WTC11 (cell line): ENCODE results near the gene HACD2. TPM values are rescaled to one million over a fixed set of nuclear protein-coding genes. Genes with fewer than 3 reads are reported as not detected.
"Not testable (repeated sequence)": the region's sequence is repeated elsewhere in the genome, so short reads cannot be mapped to it uniquely, and the experiment has no call there.

Experiments used
- ATAC-seq: fragments of 200-7000 bp; cut with Tn5 transposase; 2 replicates; pipeline ENCODE4 v1.10.0; 2021; ENCODE audit warnings: mild to moderate bottlenecking, moderate library complexity
- CTCF ChIA-PET: fragments of 300-600 bp; sonication (Branson Sonifier 250); formaldehyde crosslinking; loops from one replicate; lab custom pipeline; 2021; ENCODE audit warnings: antibody characterized with exemption; lab: Charles Lee
- POLR2A ChIA-PET: fragments of 350-600 bp; sonication (Branson Sonifier 250); formaldehyde crosslinking; loops from one replicate; lab custom pipeline; 2021; ENCODE audit warnings: antibody characterized with exemption; lab: Charles Lee
- DNase-seq: peaks from one replicate; pipeline ENCODE4 v3.0.0; 2021; ENCODE audit warnings: low spot score
- H3K27ac Mint-ChIP-seq: 2 replicates; pipeline ENCODE4 v1.8.0; 2021; ENCODE audit warnings: mixed read lengths
- H3K27me3 Mint-ChIP-seq: 2 replicates; pipeline ENCODE4 v1.8.0; 2021; ENCODE audit warnings: low read depth, mild to moderate bottlenecking, moderate library complexity, mixed read lengths
- H3K36me3 Mint-ChIP-seq: 2 replicates; pipeline ENCODE4 v1.8.0; 2021; ENCODE audit warnings: mixed read lengths
- H3K4me1 Mint-ChIP-seq: 2 replicates; pipeline ENCODE4 v1.8.0; 2022; ENCODE audit warnings: mixed read lengths
- H3K4me3 Mint-ChIP-seq: 2 replicates; pipeline ENCODE4 v1.8.0; 2021; ENCODE audit warnings: mild to moderate bottlenecking, moderate library complexity, mixed read lengths
- H3K9me3 Mint-ChIP-seq: 2 replicates; pipeline ENCODE4 v1.8.0; 2021; ENCODE audit warnings: mixed read lengths
- GABPB1 ChIP-seq: sonication (generic); formaldehyde crosslinking; IDR thresholded peaks from 2 replicates; pipeline ENCODE4 v1.8.1; 2023; ENCODE audit warnings: mild to moderate bottlenecking, missing genetic modification reagents
- NR1H2 ChIP-seq: sonication (generic); formaldehyde crosslinking; IDR thresholded peaks from 2 replicates; pipeline ENCODE4 v1.9.0; 2021; ENCODE audit warnings: mild to moderate bottlenecking, moderate library complexity, missing genetic modification reagents
- PRRX2 ChIP-seq: fragments of 250-450 bp; sonication (Bioruptor Pico); IDR thresholded peaks from 2 replicates; pipeline ENCODE4 v1.8.0; 2021; ENCODE audit warnings: mild to moderate bottlenecking
- SMAD3 ChIP-seq: sonication (generic); formaldehyde crosslinking; IDR thresholded peaks from 2 replicates; pipeline ENCODE4 v1.8.0; 2022; ENCODE audit warnings: missing genetic modification reagents, mild to moderate bottlenecking, borderline replicate concordance
- SMAD4 ChIP-seq: sonication (generic); formaldehyde crosslinking; IDR thresholded peaks from 2 replicates; pipeline ENCODE4 v1.8.0; 2022; ENCODE audit warnings: mild to moderate bottlenecking, missing genetic modification reagents
- SP1 ChIP-seq: sonication (generic); formaldehyde crosslinking; conservative IDR thresholded peaks from 2 replicates; pipeline ENCODE4 v1.8.1; 2022; ENCODE audit warnings: missing genetic modification reagents
- TCF7 ChIP-seq: sonication (generic); formaldehyde crosslinking; IDR thresholded peaks from 2 replicates; pipeline ENCODE4 v1.8.0; 2022; ENCODE audit warnings: mild to moderate bottlenecking, low read depth, missing genetic modification reagents, moderate library complexity
- TEAD1 ChIP-seq: sonication (generic); formaldehyde crosslinking; IDR thresholded peaks from 2 replicates; pipeline ENCODE4 v1.8.0; 2022; ENCODE audit warnings: mild to moderate bottlenecking, missing genetic modification reagents
- TEAD4 ChIP-seq: sonication (generic); formaldehyde crosslinking; IDR thresholded peaks from 2 replicates; pipeline ENCODE4 v1.8.0; 2022; ENCODE audit warnings: mild to moderate bottlenecking, missing genetic modification reagents
- TP53 ChIP-seq: sonication (generic); formaldehyde crosslinking; IDR thresholded peaks from 2 replicates; pipeline ENCODE4 v1.8.1; 2023; ENCODE audit warnings: mild to moderate bottlenecking, missing genetic modification reagents
- ZNF121 ChIP-seq: sonication (generic); formaldehyde crosslinking; IDR thresholded peaks from 2 replicates; pipeline ENCODE4 v1.8.0; 2023; ENCODE audit warnings: missing genetic modification reagents
- ZNF396 ChIP-seq: fragments of 250-450 bp; sonication (Bioruptor Pico); IDR thresholded peaks from 2 replicates; pipeline ENCODE4 v1.8.0; 2021; ENCODE audit warnings: mild to moderate bottlenecking, moderate library complexity, borderline replicate concordance
- ZNF671 ChIP-seq: fragments of 250-450 bp; sonication (Bioruptor Pico); IDR thresholded peaks from 2 replicates; pipeline ENCODE4 v1.8.0; 2021; ENCODE audit warnings: mild to moderate bottlenecking
- total RNA-seq: library from RNA; stranded (reverse); gene quantifications from 3 replicates; pipeline ENCODE4 v1.2.3, GENCODE V29; 2021
- TF ChIP-seq, protein P1 (sequence below): sonication (generic); formaldehyde crosslinking; conservative IDR thresholded peaks from 2 replicates; pipeline ENCODE4 v1.8.1; 2022; ENCODE audit warnings: mild to moderate bottlenecking, missing genetic modification reagents
- TF ChIP-seq, protein P2 (sequence below): sonication (generic); formaldehyde crosslinking; IDR thresholded peaks from 2 replicates; pipeline ENCODE4 v1.8.0; 2022; ENCODE audit warnings: mild to moderate bottlenecking, missing genetic modification reagents
- TF ChIP-seq, protein P3 (sequence below): sonication (generic); formaldehyde crosslinking; IDR thresholded peaks from 2 replicates; pipeline ENCODE4 v1.8.1; 2023; ENCODE audit warnings: mild to moderate bottlenecking, missing genetic modification reagents, moderate library complexity
- TF ChIP-seq, protein P4 (sequence below): sonication (generic); formaldehyde crosslinking; IDR thresholded peaks from 2 replicates; pipeline ENCODE4 v1.8.1; 2023; ENCODE audit warnings: mild to moderate bottlenecking, missing genetic modification reagents, borderline replicate concordance

HACD2 gene
- total RNA-seq, 1 experiment from 2014 or later, result 26.1 TPM

DNA sequence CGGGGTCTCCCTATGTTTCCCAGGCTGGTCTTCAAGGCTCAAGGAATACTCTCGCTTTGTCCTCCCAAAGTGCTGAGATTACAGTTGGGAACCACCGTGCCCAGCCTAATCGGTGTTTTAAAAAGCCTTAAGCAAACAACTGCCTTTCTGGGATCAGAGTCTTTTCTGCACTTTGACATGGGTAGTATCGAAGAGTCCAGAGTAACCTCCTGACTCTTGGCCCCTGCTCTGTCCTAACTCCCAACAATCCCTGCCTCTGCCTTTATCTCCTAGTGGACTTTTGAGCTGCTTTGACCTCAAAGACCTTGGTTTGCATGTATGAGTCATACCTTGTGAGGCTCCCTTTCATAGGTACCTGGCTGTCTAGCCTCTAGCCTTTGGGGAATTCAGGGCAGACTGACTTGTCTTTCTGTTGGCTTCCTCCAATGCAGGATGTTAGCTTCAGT lies 21.0 kb upstream of the HACD2 start:
- CTCF ChIA-PET, result interaction anchor here (0.5 to 1.6 kb wide), 4 partner anchors 31 to 117 kb away, joined by 3 to 7 read pairs (median 4); no protein-coding TSS in a partner anchor
- DNase-seq, result no peak
- H3K27ac Mint-ChIP-seq, result no peak overlapping the region
- POLR2A ChIA-PET, result no interaction called here
- no peaks in the 10 kb centered on the region for H3K27me3 Mint-ChIP-seq
- H3K4me3 Mint-ChIP-seq, result no peak overlapping the region
- TF ChIP-seq GABPB1 (CRISPR knock-in tag), result peak; percentile 48; the same call in 1 of the 2 replicates
- TF ChIP-seq, protein P1, sequence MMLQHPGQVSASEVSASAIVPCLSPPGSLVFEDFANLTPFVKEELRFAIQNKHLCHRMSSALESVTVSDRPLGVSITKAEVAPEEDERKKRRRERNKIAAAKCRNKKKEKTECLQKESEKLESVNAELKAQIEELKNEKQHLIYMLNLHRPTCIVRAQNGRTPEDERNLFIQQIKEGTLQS (CRISPR knock-in tag), result no peak
- H3K9me3 Mint-ChIP-seq, result no peaks in the 10 kb centered on the region
- peaks cover 4% of the 10 kb centered on the region for H3K4me1 Mint-ChIP-seq
- H3K36me3 Mint-ChIP-seq, result no peaks in the 10 kb centered on the region
- peak; percentile 78 for ATAC-seq

DNA sequence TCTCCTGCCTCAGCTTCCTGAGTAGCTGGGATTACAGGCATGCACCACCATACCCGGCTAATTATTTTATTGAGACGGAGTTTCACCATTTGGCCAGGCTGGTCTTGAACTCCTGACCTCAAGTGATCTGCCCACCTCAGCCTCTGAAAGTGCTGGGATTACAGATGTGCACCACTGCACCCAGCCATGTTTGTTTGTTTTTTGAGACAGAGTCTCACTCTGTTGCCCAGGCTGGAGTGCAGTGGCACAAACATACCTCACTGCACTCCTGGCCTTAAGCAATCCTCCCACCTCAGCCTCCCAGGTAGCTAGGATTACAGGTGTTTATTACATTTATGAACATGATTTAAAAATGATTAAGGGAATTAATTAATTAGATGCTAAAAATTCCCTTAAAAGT lies 18.3 kb upstream of the HACD2 start:
- ATAC-seq, H3K4me1 Mint-ChIP-seq, H3K27me3 Mint-ChIP-seq, H3K27ac Mint-ChIP-seq, H3K4me3 Mint-ChIP-seq, DNase-seq, POLR2A ChIA-PET, H3K9me3 Mint-ChIP-seq, H3K36me3 Mint-ChIP-seq: not testable (repeated sequence)
- CTCF ChIA-PET, result interaction anchor here (0.8 kb wide), 1 partner anchor 39 kb away, joined by 3 read pairs; no protein-coding TSS in a partner anchor
- peak; percentile 4; the same call in 1 of the 2 replicates for TF ChIP-seq ZNF121 (CRISPR knock-in tag)

DNA sequence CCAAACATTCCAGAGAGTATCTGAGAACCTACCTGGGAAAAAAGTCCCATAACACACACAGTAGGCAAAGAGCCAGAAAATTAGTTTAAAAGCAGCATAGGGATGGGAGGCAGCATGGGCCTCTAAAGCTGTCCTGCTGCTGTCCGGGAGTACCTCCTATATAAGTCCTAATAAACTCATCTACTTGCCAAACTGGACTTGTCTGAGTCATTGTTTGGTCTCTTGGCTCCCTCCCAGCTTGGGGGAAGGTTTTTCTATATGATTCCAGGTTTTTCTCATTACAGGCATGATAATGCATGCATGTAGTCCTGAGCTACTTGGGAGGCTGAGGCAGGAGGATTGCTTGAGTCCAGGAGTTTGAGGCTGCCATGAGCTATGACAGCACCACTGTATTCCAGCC lies 17.5 kb upstream of the HACD2 start:
- ATAC-seq (no peak), DNase-seq (no peak)
- Mint-ChIP-seq H3K27me3 (no peaks in the 10 kb centered on the region), H3K36me3 (0 out of 2 replicates have a peak, but pooled peaks cover 5% of the 10 kb centered on the region), H3K27ac (no peak overlapping the region), H3K9me3 (no peaks in the 10 kb centered on the region), H3K4me1 (peaks cover 4% of the 10 kb centered on the region), H3K4me3 (no peak overlapping the region)
- POLR2A ChIA-PET, result no interaction called here
- TF ChIP-seq PRRX2 (CRISPR knock-in tag), result no peak
- TF ChIP-seq, protein P2, sequence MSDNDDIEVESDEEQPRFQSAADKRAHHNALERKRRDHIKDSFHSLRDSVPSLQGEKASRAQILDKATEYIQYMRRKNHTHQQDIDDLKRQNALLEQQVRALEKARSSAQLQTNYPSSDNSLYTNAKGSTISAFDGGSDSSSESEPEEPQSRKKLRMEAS, result no peak
- CTCF ChIA-PET, result interaction anchor here (0.8 to 1.5 kb wide), 2 partner anchors 40 kb away, joined by 3 to 5 read pairs; no protein-coding TSS in a partner anchor

DNA sequence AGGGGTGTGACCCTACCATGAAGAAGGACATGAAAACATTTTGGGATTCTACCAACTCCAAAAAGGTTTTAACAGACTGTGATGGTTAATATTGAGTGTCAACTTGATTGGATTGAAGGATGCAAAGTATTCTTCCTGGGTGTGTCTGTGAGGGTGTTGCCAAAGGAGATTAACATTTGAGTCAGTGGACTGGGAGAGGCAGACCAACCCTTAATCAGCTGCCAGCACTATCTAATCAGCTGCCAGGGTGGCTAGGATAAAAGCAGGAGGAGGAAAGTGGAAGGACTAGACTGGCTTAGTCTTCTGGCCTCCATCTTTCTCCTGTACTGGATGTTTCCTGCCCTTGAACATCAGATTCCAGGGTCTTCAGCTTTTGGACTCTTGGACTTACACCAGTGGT lies 16.0 kb upstream of the HACD2 start:
- H3K36me3 Mint-ChIP-seq, DNase-seq, H3K27ac Mint-ChIP-seq, H3K27me3 Mint-ChIP-seq, H3K4me3 Mint-ChIP-seq, H3K4me1 Mint-ChIP-seq, H3K9me3 Mint-ChIP-seq, POLR2A ChIA-PET, ATAC-seq: not testable (repeated sequence)
- CTCF ChIA-PET, result interaction anchor here (1.1 to 1.5 kb wide), 2 partner anchors 41 to 123 kb away, joined by 5 read pairs; no protein-coding TSS in a partner anchor

DNA sequence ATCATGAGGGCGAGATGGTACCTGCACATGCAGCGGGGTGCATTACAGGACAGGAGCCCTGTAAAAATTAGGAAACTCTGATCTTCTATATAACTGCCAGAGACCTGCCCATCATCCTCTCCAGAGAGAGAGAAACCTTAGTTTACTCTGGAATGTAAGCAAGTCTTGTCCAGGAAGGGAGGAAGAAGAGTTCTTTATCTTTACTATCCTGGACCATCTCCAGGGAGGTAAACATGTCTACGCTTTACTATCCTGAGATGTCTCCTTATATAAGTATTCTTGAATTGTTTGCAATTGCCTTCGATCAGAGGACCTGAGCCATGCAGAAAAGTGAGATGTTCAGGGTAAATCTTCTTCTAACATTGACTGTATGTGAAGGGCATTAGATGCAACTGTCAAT lies 12.7 kb upstream of the HACD2 start:
- CTCF ChIA-PET, result no interaction called here
- H3K27ac Mint-ChIP-seq, result no peak overlapping the region
- TF ChIP-seq TP53 (CRISPR knock-in tag), result no peak
- TF ChIP-seq SMAD4 (CRISPR knock-in tag), result no peak
- TF ChIP-seq, protein P1 (CRISPR knock-in tag), result no peak
- TF ChIP-seq TEAD1 (CRISPR knock-in tag), result no peak
- TF ChIP-seq ZNF396 (CRISPR knock-in tag), result no peak
- no peak for TF ChIP-seq SP1 (CRISPR knock-in tag)
- no peak for TF ChIP-seq ZNF671 (CRISPR knock-in tag)
- no peaks in the 10 kb centered on the region for H3K4me1 Mint-ChIP-seq
- H3K9me3 Mint-ChIP-seq, result no peaks in the 10 kb centered on the region
- no peak overlapping the region for H3K4me3 Mint-ChIP-seq
- POLR2A ChIA-PET, result no interaction called here
- H3K36me3 Mint-ChIP-seq, result peaks cover 9% of the 10 kb centered on the region
- no peak for DNase-seq
- ATAC-seq, result no peak
- no peaks in the 10 kb centered on the region for H3K27me3 Mint-ChIP-seq

DNA sequence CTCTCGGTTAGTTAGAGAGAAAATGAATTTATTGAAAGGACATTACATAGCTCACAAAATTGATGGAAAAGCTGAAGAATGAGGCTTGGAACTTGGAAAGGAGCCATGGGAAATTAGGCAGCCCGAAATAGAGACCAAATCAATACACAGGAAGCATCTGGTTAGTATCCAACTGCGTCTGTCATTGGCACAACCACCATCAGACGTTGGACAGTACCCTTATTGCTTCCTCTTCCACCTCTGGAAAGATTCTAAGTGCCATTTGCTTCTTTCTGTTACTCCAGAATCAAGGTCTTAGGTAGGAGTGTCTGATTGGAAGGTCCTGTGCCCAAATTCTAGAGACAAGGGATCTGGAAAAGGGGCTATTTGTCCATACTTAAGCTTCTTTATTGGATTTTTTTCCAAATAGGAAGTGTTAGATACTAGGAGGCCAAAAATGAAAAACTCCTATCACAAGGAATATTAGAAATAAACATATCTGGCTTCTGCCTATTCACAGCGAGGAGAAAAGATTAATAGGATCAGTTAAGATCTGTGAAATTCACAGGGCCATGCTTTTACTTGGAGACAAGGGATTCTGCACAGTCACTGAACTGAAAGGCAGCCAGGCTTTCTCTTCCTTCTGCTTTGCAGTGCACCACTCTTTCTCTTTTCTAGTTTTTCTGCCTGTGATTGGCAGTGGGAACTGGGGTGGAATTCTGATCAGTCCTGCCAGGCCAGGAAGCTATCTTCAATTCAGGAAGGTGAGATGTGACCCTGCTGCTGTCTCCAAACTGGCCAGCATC lies 10.7 kb upstream of the HACD2 start:
- POLR2A ChIA-PET, result no interaction called here
- peaks cover 8% of the 10 kb centered on the region for H3K27me3 Mint-ChIP-seq
- TF ChIP-seq, protein P3, sequence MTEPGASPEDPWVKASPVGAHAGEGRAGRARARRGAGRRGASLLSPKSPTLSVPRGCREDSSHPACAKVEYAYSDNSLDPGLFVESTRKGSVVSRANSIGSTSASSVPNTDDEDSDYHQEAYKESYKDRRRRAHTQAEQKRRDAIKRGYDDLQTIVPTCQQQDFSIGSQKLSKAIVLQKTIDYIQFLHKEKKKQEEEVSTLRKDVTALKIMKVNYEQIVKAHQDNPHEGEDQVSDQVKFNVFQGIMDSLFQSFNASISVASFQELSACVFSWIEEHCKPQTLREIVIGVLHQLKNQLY, result no peak
- no peak for TF ChIP-seq NR1H2 (CRISPR knock-in tag)
- no peak for TF ChIP-seq TCF7 (CRISPR knock-in tag)
- no peak for TF ChIP-seq SMAD3 (CRISPR knock-in tag)
- no peak for TF ChIP-seq TEAD4 (CRISPR knock-in tag)
- TF ChIP-seq, protein P4, sequence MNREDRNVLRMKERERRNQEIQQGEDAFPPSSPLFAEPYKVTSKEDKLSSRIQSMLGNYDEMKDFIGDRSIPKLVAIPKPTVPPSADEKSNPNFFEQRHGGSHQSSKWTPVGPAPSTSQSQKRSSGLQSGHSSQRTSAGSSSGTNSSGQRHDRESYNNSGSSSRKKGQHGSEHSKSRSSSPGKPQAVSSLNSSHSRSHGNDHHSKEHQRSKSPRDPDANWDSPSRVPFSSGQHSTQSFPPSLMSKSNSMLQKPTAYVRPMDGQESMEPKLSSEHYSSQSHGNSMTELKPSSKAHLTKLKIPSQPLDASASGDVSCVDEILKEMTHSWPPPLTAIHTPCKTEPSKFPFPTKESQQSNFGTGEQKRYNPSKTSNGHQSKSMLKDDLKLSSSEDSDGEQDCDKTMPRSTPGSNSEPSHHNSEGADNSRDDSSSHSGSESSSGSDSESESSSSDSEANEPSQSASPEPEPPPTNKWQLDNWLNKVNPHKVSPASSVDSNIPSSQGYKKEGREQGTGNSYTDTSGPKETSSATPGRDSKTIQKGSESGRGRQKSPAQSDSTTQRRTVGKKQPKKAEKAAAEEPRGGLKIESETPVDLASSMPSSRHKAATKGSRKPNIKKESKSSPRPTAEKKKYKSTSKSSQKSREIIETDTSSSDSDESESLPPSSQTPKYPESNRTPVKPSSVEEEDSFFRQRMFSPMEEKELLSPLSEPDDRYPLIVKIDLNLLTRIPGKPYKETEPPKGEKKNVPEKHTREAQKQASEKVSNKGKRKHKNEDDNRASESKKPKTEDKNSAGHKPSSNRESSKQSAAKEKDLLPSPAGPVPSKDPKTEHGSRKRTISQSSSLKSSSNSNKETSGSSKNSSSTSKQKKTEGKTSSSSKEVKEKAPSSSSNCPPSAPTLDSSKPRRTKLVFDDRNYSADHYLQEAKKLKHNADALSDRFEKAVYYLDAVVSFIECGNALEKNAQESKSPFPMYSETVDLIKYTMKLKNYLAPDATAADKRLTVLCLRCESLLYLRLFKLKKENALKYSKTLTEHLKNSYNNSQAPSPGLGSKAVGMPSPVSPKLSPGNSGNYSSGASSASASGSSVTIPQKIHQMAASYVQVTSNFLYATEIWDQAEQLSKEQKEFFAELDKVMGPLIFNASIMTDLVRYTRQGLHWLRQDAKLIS (CRISPR knock-in tag), result no peak

More for the DNA sequence above, 10.7 kb upstream of the HACD2 start:
- no peak for ATAC-seq
- CTCF ChIA-PET, result interaction anchor here (0.7 to 1.2 kb wide), 2 partner anchors 33 to 47 kb away, joined by 3 to 4 read pairs; no protein-coding TSS in a partner anchor
- DNase-seq, result no peak
- Mint-ChIP-seq H3K36me3 (peaks cover 29% of the 10 kb centered on the region), H3K27ac (no peak overlapping the region), H3K4me3 (no peak overlapping the region), H3K4me1 (no peaks in the 10 kb centered on the region), H3K9me3 (peaks cover 12% of the 10 kb centered on the region)
